Endothelial cell (in vitro differentiated cells): ENCODE results near the gene FBN2. TPM values are rescaled to one million over a fixed set of nuclear protein-coding genes. Genes with fewer than 3 reads are reported as not detected.

Source experiments
- DNase-seq: peaks from one replicate; pipeline ENCODE4 v3.0.0; 2021; ENCODE audit warnings: low spot score
- H3K27ac Mint-ChIP-seq: one replicate; pipeline ENCODE4 v1.8.0; 2021; ENCODE audit warnings: mixed read lengths, inconsistent platforms; ENCODE audit not compliant: unreplicated experiment
- H3K27me3 Mint-ChIP-seq: one replicate; pipeline ENCODE4 v1.8.0; 2021; ENCODE audit warnings: mild to moderate bottlenecking, moderate library complexity, mixed read lengths, inconsistent platforms; ENCODE audit not compliant: unreplicated experiment
- H3K36me3 Mint-ChIP-seq: one replicate; pipeline ENCODE4 v1.8.0; 2021; ENCODE audit warnings: mild to moderate bottlenecking, low read depth, mixed read lengths, inconsistent platforms; ENCODE audit not compliant: unreplicated experiment
- H3K4me1 Mint-ChIP-seq: one replicate; pipeline ENCODE4 v1.8.0; 2021; ENCODE audit warnings: mild to moderate bottlenecking, mixed read lengths, inconsistent platforms; ENCODE audit not compliant: unreplicated experiment
- H3K4me3 Mint-ChIP-seq: one replicate; pipeline ENCODE4 v1.8.0; 2021; ENCODE audit warnings: mild to moderate bottlenecking, mixed read lengths, inconsistent platforms; ENCODE audit not compliant: unreplicated experiment
- H3K9me3 Mint-ChIP-seq: one replicate; pipeline ENCODE4 v1.8.0; 2021; ENCODE audit warnings: mixed read lengths, inconsistent platforms; ENCODE audit not compliant: unreplicated experiment
- total RNA-seq: library from RNA; stranded (reverse); fragmentation: NEBNext Ultra II Directional; extraction: Animal tissue kit (Norgen Biotek cat#: 25700); gene quantifications from one replicate; pipeline ENCODE4 v1.2.1, GENCODE V29; 2021; ENCODE audit not compliant: unreplicated experiment
- TF ChIP-seq, protein P1 (sequence below): fragments of 200-600 bp; sonication (generic); IDR thresholded peaks from one replicate; pipeline ENCODE4 v1.5.0; 2021; ENCODE audit warnings: antibody characterized with exemption; ENCODE audit not compliant: unreplicated experiment

Gene FBN2
- total RNA-seq, 1 donor from 2014 or later, result 106 TPM

GRCh38 chr5:128243958-128244582 lies 294.0 kb downstream of the FBN2 start:
- Mint-ChIP-seq H3K27ac (no peak overlapping the region), H3K27me3 (no peaks in the 10 kb centered on the region), H3K4me1 (no peaks in the 10 kb centered on the region), H3K9me3 (no peaks in the 10 kb centered on the region), H3K4me3 (no peak overlapping the region), H3K36me3 (no peaks in the 10 kb centered on the region)
- TF ChIP-seq, protein P1, sequence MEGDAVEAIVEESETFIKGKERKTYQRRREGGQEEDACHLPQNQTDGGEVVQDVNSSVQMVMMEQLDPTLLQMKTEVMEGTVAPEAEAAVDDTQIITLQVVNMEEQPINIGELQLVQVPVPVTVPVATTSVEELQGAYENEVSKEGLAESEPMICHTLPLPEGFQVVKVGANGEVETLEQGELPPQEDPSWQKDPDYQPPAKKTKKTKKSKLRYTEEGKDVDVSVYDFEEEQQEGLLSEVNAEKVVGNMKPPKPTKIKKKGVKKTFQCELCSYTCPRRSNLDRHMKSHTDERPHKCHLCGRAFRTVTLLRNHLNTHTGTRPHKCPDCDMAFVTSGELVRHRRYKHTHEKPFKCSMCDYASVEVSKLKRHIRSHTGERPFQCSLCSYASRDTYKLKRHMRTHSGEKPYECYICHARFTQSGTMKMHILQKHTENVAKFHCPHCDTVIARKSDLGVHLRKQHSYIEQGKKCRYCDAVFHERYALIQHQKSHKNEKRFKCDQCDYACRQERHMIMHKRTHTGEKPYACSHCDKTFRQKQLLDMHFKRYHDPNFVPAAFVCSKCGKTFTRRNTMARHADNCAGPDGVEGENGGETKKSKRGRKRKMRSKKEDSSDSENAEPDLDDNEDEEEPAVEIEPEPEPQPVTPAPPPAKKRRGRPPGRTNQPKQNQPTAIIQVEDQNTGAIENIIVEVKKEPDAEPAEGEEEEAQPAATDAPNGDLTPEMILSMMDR, result no peak
- DNase-seq, result no peak

GRCh38 chr5:128241051-128241695 lies 296.9 kb downstream of the FBN2 start:
- Mint-ChIP-seq H3K36me3 (no peaks in the 10 kb centered on the region), H3K27ac (no peak overlapping the region), H3K4me3 (no peak overlapping the region), H3K9me3 (no peaks in the 10 kb centered on the region), H3K27me3 (no peaks in the 10 kb centered on the region), H3K4me1 (no peaks in the 10 kb centered on the region)
- TF ChIP-seq, protein P1, result no peak
- no peak for DNase-seq

GRCh38 chr5:128237546-128237945 lies 300.5 kb downstream of the FBN2 start:
- Mint-ChIP-seq H3K27me3 (no peaks in the 10 kb centered on the region), H3K4me3 (no peak overlapping the region), H3K4me1 (no peaks in the 10 kb centered on the region), H3K36me3 (no peaks in the 10 kb centered on the region), H3K27ac (no peak overlapping the region), H3K9me3 (no peaks in the 10 kb centered on the region)
- TF ChIP-seq, protein P1, result no peak
- DNase-seq, result no peak

DNA sequence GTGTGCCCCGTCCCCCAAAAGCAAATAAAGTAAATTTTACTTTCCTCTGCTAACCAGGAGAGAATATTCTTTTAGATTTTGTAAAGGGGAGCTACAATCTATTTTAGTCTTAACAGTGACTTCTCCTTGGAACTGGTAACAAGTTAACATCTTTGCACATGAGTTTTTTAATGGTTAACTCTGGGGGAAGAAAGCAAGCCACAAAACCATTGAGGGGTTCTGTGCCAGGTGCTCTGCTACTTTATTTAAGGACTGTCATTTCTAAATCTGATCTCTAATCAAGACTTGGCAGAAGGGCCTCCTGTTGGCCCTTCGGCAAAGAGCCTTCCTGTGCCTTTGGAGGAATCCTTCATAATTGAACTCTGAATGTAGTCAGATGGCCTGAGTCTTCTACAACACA lies 301.0 kb downstream of the FBN2 start:
- Mint-ChIP-seq H3K4me1 (no peaks in the 10 kb centered on the region), H3K27ac (no peak overlapping the region), H3K27me3 (no peaks in the 10 kb centered on the region), H3K4me3 (no peak overlapping the region), H3K36me3 (no peaks in the 10 kb centered on the region), H3K9me3 (no peaks in the 10 kb centered on the region)
- DNase-seq, result no peak
- TF ChIP-seq, protein P1, result no peak

GRCh38 chr5:128236334-128236733 lies 301.7 kb downstream of the FBN2 start:
- H3K27me3 Mint-ChIP-seq, result no peaks in the 10 kb centered on the region
- no peaks in the 10 kb centered on the region for H3K4me1 Mint-ChIP-seq
- H3K9me3 Mint-ChIP-seq, result no peaks in the 10 kb centered on the region
- no peaks in the 10 kb centered on the region for H3K36me3 Mint-ChIP-seq
- H3K27ac Mint-ChIP-seq, result no peak overlapping the region
- no peak overlapping the region for H3K4me3 Mint-ChIP-seq
- TF ChIP-seq, protein P1, result no peak
- no peak for DNase-seq
